T47D (cell line): ENCODE results near the gene TCOF1.

ENCODE experiments used
- DNase-seq, 2 experiments: peaks; one replicate each; pipeline versions ENCODE4 v3.0.0 to v3.0.0-alpha.2; 2011 to 2012; ENCODE audit warnings: low read depth in 1 of 2, low spot score in 1 of 2
- JUND ChIP-seq: IDR thresholded peaks from 2 replicates; pipeline ENCODE4 v1.6.1; 2012; ENCODE audit warnings: low read depth
- in situ Hi-C: cut with HindIII; loops from 2 replicates; pipeline ENCODE4 v1.10.0; 2016; ENCODE audit warnings: low sequenced_read_pairs, low pct_unique_long_range_greater_than_20kb

TCOF1 gene

DNA sequence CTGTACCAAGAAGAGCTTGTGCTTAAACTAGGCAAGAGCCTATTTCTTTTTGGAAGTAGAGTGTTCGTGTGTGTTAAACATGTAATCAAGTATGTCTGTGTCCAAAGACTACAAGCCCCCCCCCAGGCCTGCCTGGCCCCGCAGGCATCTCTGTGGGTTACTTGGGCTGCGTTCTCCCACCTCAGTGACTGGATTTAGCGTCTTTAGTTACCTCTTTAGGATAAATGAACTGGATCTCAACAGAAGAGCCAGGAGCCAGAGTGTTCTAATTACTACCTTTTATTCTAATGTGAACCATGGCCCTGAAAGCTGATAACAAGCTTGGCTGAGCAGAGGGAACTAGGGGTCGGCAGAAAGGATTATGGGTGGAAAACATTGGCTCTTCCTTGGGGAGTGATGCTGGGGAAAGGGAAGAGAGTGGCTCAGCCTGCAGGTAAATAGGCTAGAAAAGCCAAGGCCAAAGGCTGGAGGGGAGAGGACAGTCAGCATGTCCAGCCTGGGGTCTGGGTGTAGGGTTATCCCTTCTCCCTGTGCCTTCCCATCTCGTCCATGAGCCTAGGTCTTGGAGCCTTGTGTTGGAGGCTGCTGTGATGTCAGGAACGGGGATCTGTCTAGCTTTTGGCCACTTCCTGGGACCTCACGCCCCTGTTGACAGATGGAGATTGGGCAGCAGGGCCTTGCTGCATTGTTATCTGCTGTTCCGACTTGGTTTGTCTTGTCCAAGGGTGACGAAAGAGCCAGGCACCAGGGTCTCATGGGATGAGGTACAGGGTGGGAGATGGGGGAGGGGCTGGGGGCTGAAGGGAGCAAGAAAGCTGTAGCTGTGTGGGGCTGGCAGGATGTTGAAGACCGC is 44.1 kb downstream of the TCOF1 start:
- in situ Hi-C loops: no loop called here
- no peak for DNase-seq
- TF ChIP-seq JUND: no peak

DNA sequence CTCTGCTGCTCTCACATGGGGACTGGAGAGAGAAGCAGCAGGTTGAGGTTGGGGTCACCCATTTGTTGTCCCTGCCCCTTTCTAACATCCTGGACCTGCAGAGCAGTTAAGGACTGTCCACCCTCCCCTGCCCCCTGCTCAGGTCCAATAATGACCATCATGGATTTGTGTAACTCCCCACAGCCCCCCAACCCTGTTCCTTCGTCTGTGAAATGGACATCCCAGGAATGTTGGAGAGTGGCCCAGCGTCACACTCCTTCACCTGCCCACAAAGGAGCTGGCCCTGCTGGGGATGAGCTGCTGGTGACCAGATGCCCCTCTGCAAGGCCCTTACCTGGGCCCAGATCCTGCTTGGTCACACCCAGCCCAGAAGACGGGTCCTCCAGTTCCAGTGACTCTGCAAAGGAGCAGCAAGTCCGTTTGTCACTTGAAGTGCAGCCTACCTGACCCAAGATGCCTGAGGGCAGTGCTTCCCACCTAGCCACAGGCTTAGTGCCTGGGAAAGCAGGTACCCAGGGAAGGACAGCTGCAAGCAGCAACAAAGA is 44.8 kb downstream of the TCOF1 start:
- TF ChIP-seq JUND: no peak
- in situ Hi-C loops: no loop called here
- no peak for DNase-seq

DNA sequence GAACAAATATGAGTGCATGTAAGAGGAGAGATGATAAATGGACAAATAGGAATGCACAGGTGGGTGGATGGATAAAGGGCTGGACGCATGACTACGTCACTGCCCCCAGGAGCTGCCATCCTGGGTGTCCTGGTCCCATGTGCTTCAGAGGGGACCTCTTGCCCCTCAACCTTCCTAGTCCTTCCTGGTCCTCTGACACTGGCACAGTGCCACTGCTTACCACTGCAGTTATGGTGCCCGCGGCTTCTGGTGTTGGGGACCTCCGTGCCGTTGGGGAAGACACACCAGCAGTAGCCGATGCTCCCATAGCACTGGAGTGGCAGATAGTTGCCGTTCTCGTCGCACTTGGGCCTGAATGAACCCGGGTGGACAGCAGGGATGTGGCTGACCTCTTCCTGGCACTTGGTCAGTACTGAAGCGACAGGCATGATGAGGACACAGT is 45.4 kb downstream of the TCOF1 start:
- TF ChIP-seq JUND: no peak
- no peak for DNase-seq
- in situ Hi-C loops: no loop called here

DNA sequence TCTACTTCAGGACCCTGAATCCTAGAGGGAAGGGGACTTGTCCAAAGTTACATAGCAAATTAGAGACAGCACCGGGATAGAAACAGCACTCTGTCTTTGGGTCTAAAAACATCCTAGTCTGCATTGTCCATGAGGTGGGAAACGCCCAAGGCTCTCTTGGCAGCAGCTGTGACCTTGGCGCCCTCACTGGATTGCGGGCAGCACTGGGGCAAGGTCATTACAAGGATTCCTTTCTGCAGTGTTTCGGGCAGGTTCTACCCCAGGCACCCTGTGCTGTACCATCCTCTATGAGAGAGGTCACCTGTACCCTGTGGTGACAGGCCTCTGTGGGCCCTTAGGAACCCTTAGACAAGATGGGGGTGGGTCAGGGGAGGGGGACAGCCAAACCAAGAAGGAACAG is 46.6 kb downstream of the TCOF1 start:
- in situ Hi-C loops: no loop called here
- TF ChIP-seq JUND: no peak
- DNase-seq: no peak

DNA sequence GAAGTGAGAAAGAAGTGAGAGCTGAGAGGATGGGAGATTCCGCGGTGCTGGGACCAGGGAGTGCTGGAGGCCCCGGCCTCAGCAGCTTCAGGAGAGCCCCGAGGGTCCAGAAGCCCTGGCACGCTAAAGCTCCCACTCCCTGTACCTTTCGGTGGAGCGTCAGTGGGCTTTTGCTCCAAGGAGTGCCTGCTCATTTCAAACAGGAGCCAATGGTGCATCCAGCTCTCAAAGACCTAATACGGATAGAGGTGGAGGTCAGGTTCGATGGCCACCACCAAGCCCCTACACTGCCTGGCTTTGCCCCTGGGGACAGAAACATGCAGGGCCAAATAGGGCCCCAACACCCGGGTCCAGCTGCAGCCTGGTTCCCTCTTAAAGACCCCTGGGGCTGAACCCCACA is 47.0 kb downstream of the TCOF1 start:
- in situ Hi-C loops: no loop called here
- no peak for DNase-seq
- TF ChIP-seq JUND: no peak

DNA sequence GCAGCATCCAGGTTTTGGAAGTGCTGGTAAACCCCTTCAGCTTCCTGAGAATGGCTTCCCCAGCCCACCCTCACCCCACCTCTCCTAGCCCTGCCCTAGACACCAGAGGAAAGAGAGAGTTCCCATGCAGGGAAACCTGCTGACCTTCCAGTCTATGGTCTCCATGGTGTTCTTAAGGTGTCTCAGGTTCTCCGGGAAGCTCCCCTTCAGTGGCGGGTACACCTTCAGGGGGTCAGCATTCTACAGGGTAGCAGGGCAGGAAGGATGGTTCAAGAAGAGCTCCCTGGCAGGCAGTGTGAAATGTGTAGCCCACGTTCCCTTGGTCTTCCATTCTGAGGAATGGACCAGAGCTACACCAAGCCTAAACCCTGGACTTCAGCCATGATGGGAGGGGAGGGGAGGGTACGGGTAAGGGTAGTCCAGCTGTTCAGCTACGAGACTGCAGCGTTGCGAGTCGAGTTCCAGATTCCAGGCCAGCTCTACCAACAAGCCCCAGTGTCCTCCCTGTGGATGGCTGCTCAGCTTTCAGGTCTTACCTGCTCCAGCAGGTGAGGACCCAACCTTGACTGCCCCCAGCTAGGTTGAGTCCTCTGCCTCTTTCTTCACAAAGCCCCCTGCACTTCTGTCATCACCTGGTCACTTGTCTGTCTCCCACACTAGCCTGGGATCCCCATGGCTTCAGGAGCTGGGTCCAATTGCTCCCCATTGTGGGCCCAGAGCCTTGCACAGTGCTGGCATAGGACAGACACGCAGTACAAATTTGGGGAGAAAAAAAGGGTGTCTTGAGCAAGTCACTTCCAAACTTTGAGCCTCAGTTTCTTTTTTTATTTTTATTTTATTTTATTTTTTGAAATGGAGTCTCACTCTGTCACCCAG is 47.7 kb downstream of the TCOF1 start:
- DNase-seq: no peak
- in situ Hi-C loops: no loop called here
- no peak for TF ChIP-seq JUND

DNA sequence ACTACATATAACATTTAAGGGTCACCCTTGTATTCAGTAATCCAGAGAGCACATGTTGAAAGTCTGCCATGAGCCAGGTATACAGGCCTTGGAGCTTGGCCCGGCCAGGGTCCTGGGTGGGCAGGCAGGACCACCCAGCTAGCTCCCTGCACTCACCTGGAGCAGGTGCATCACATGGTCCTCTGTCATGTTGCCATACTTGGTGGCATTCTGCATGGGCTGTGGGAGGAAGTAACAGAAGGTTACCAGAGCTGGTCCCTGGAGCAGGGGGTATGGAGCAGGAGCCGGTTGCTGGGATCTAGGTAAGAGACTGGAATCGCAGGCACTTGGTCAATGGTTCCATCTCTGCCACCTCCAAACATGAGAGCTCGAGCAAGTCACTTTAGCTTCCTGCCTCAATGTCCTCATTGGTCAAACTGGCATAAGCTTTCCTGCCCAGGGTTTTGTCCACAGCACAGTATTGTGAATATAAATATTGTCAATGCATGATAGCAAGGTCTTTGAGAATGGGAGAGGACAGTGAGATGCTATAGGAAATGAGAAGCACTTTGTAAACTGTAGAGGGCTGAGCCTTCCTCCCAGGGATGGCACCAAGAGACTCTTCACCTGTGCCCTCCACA is 48.7 kb downstream of the TCOF1 start:
- no peak for TF ChIP-seq JUND
- DNase-seq: no peak
- in situ Hi-C loops: no loop called here

DNA sequence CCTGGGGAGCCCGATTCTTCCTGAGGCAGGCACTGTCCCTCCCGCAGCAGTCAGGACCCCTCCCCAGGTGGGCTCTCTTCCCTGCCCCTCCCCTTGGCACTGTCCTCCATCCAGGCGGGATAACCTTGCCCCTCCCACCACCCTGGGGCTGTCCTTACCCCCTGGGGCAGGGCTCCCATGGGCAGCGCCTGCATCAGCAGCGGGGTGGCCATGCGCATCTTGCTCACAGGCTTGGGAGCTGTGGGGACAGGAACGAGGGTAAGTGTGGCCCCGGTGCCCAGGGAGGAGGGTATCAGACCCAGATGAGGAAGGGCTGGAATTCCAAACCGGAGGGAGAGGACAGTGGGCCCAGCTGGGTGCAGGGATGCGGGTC is 49.2 kb downstream of the TCOF1 start:
- TF ChIP-seq JUND: no peak
- in situ Hi-C loops: no loop called here
- no peak for DNase-seq

DNA sequence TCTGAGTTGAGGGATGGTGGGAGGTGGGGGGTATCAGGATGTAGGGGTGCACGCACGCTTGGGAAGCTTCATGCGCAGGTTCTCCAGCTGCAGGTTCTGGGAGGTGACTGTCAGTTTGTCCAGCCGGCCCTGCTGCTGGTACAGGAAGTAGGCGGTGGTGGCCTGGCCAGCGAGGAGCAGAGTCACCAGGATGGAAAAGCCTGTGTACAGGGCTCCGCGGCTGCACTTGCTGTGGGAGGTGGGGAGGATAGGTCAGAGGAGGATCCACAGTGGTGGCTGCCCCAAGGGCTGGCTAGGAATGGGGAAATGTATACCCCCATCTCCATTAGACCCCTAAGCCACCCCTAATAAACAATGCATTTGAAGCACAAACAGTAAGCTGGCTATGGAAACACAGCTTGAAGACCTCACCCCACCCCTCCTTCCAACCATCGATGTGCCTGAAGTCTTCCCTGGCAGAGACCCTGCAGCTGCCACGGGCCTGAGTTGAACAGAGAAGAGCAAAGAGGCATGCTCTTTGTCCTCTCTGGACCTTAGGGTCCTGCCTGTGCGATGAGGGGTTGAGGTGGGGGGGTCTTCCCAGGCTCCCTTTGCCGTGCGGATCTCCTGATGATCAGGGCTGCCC is 49.7 kb downstream of the TCOF1 start:
- in situ Hi-C loops: no loop called here
- DNase-seq: no peak
- no peak for TF ChIP-seq JUND

DNA sequence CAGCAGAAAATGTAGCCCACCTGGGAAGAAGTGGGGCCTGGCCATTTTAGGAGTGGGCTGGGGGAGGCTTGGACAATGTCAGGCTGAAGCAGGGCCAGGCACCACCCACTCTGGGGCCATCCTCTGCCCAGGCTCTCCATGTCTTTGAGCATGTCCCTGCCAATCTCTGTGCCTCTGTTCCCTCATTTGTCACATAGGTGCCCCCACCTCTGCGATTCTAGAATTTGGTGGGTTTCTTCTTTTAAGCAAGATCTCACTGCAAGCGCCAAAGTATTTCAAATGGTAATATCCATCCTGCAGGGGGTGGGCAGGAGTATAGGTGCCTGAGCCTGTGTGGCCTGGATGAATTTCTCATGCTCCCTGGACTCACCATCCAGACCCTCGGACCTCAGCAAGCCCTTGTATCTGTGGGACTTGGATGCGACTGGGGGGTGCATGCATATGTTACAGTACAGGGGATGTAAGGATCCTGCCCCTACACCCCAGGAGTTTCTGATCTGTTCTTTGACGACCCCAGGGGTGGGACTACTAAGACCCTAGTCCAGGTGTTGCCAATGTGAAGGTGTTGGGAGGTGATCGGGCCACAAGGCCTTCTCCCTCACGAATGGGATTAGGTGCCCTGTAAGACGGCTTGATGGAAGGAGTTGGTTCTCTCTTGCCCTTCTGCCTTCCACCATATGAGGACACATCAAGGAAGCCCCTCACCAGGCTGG is 50.9 kb downstream of the TCOF1 start:
- in situ Hi-C loops: no loop called here
- DNase-seq: no peak

DNA sequence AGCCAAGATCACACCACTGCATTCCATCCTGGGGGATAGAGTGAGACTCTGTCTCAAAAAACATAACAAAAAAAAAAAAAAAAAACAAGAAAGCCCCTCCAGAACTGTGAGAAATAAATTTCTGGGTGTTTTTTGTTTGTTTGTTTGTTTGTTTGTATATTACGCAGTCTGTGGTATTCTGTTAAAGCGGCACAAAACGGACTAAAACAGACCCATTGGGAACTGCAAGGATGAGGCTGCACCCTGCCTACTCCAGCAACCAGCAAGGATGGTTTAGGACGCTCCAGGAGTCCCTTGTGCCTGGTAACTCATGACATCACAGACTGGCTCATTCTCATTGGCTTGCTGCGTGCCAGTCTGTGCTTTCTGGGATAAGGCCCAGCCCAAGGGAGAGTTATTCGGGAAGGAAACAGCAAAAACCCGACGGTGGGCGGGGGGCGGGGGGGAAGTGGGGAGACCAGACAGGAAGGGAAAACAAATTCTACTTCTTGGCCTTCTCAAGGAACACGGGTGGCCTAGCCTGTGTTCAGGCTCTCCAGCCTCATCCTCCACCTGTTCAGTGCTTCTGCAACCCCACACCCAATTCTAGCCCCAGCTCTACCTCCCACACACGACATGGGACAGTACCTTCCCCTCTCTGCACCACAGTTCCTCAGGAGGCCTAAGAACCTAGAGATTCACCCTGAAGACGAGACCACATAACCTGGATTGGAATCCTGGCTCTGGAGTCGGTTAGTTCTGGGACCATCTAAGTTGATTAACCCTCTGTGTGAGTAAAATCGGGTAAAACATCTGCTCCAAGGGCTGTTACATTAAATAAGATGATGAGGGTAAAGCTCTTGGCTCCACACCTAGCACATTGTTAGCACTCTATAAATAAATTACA is 52.4 kb downstream of the TCOF1 start:
- in situ Hi-C loops: no loop called here
- DNase-seq: peak; percentile 94 to 99
- no peak for TF ChIP-seq JUND

More for the DNA sequence above, 50.9 kb downstream of the TCOF1 start:
- no peak for TF ChIP-seq JUND
